Transverse colon (tissue), 4 donors: ENCODE results near the gene LHFPL3. TPM values are rescaled to one million over a fixed set of nuclear protein-coding genes. Genes with fewer than 3 reads are reported as not detected.

Experiments used
- DNase-seq: peaks from one replicate; pipeline ENCODE4 v3.0.0-alpha.2; 2019
- H3K27ac ChIP-seq, 4 donors: fragments of 200-600 bp; sonication (generic); 2 replicates each; pipeline ENCODE4 v1.5.1; 2016 to 2018; ENCODE audit warnings: inconsistent platforms in 4 of 4
- H3K27me3 ChIP-seq: fragments of 200-600 bp; sonication (generic); 2 replicates; pipeline ENCODE4 v1.5.1; 2017; ENCODE audit warnings: inconsistent platforms
- H3K36me3 ChIP-seq, 4 donors: fragments of 200-600 bp; sonication (generic); 2 replicates each; pipeline ENCODE4 v1.5.1; 2017 to 2019; ENCODE audit warnings: inconsistent platforms in 4 of 4
- H3K4me1 ChIP-seq, 4 donors: fragments of 200-600 bp; sonication (generic); 2 replicates each; pipeline ENCODE4 v1.5.1; 2017 to 2020; ENCODE audit warnings: inconsistent platforms in 4 of 4
- H3K4me3 ChIP-seq, 4 donors: fragments of 200-600 bp; sonication (generic); 1 replicate in 1 of 4; 2 replicates in 3 of 4; pipeline versions ENCODE4 v1.5.1 to v1.6.1; 2017 to 2019; ENCODE audit warnings: inconsistent platforms in 4 of 4
- H3K9me3 ChIP-seq, 2 donors: fragments of 200-600 bp; sonication (generic); 2 replicates each; pipeline ENCODE4 v1.5.1; 2017 to 2019; ENCODE audit warnings: inconsistent platforms in 2 of 2
- CTCF ChIP-seq, 5 experiments: fragments of 200-600 bp in 3 of 5; fragments of 450-650 bp in 2 of 5; sonication (generic) in 3 of 5; IDR thresholded peaks; 1 replicate in 2 of 5; 2 replicates in 3 of 5; pipeline ENCODE4 v1.5.1; 2016 to 2017; ENCODE audit warnings: antibody characterized with exemption in 5 of 5, inconsistent platforms in 3 of 5, mild to moderate bottlenecking in 2 of 5, moderate library complexity in 1 of 5
- EP300 ChIP-seq: sonication (generic); formaldehyde crosslinking; IDR thresholded peaks from one replicate; pipeline ENCODE4 v1.6.1; 2017; ENCODE audit warnings: antibody characterized with exemption, low read depth
- POLR2A ChIP-seq: fragments of 450-650 bp; IDR thresholded peaks from one replicate; pipeline ENCODE4 v1.6.1; 2016; ENCODE audit warnings: antibody characterized with exemption, mild to moderate bottlenecking, moderate library complexity
- POLR2AphosphoS5 ChIP-seq, 3 donors: sonication (generic); formaldehyde crosslinking; IDR thresholded peaks; one replicate each; pipeline ENCODE4 v1.6.1; 2016; ENCODE audit warnings: antibody characterized with exemption in 3 of 3
- WGBS, 2 donors: methylation state at CpG; one replicate each; pipeline ENCODE4 v1.1.5; 2018; ENCODE audit warnings: low coverage in 1 of 2; 5-methylcytosine and 5-hydroxymethylcytosine counted together
- in situ Hi-C, 4 donors: fragments of 200-750 bp; cut with MboI; loops; one replicate each; pipeline versions ENCODE4 v1.15.0 to v1.15.1; 2017; ENCODE audit warnings: low sequenced_read_pairs in 3 of 4, low pct_ligation_motif_present in 1 of 4, low pct_unique_long_range_greater_than_20kb in 1 of 4
- intact Hi-C: fragments of 100-400 bp; cut with DNase I; formaldehyde crosslinking; loops from one replicate; pipeline ENCODE4 v1.15.1; 2023; ENCODE audit warnings: low total_unique reads
- total RNA-seq, 4 donors: library from RNA; depleted of rRNA; stranded (reverse); fragments of >200 nt; gene quantifications; one replicate each; pipeline ENCODE4 v1.1.0, GENCODE V29; 2016

Gene LHFPL3
- total RNA-seq, 4 donors from 2014 or later: 0.27 to 0.80 (median 0.32) TPM; not detected in 1

GRCh38 chr7:104883718-104884452, 555.5 kb downstream of the LHFPL3 start:
- 15 to 23% methylated on average over 8 to 17 of the region's 17 CpGs for WGBS, 2 donors
- intact Hi-C loops: loop anchor here (5.0 kb wide), 1 partner anchor 33 kb away; no protein-coding TSS in a partner anchor
- peak; percentile 94 for DNase-seq
- Histone ChIP-seq H3K4me1 (peaks cover 0 to 21% (median 13%) of the 10 kb centered on the region in 4 donors), H3K4me3 (peak overlapping the region in 1 of 4 donors; percentile 33), H3K9me3 (peaks cover 0 to 5% of the 10 kb centered on the region in 2 donors), H3K27ac (peak overlapping the region; percentile 60 to 78 (median 68)), H3K27me3 (no peaks in the 10 kb centered on the region), H3K36me3 (no peaks in the 10 kb centered on the region)
- TF ChIP-seq CTCF (IDR thresholded peaks at IDR 0.05): peak; percentile 88 to 92 (median 92)
- TF ChIP-seq POLR2AphosphoS5 (IDR thresholded peaks at IDR 0.05): peak in 2 of 3 donors; percentile 11 to 62
- TF ChIP-seq POLR2A: no peak
- in situ Hi-C loops: loop anchor here in 1 of 4 donors (5.0 kb wide), 1 partner anchor 33 kb away; no protein-coding TSS in a partner anchor

GRCh38 chr7:104886651-104887050, 558.2 kb downstream of the LHFPL3 start:
- intact Hi-C loops: no loop called here
- Histone ChIP-seq H3K36me3 (no peaks in the 10 kb centered on the region), H3K4me1 (peaks cover 0 to 21% (median 13%) of the 10 kb centered on the region in 4 donors), H3K27me3 (no peaks in the 10 kb centered on the region), H3K4me3 (no peak overlapping the region), H3K27ac (no peak overlapping the region), H3K9me3 (no peaks in the 10 kb centered on the region)
- no peak for DNase-seq
- in situ Hi-C loops: no loop called here
- WGBS, 2 donors: 81 to 92% methylated on average over 3 to 4 of the region's 4 CpGs
- no peak for TF ChIP-seq POLR2A
- TF ChIP-seq POLR2AphosphoS5 (IDR thresholded peaks at IDR 0.05): no peak
- TF ChIP-seq EP300: no peak
- no peak for TF ChIP-seq CTCF (IDR thresholded peaks at IDR 0.05)

GRCh38 chr7:104890216-104890615, 561.8 kb downstream of the LHFPL3 start:
- no peak overlapping the region for H3K4me3 ChIP-seq
- intact Hi-C loops: no loop called here
- H3K9me3 ChIP-seq: no peaks in the 10 kb centered on the region
- 81% methylated on average over 5 of the region's 5 CpGs; no CpG with 5 or more reads in 1 of the 2 donors for WGBS, 2 donors
- H3K4me1 ChIP-seq: no peaks in the 10 kb centered on the region
- H3K27me3 ChIP-seq: no peaks in the 10 kb centered on the region
- in situ Hi-C loops: no loop called here
- H3K27ac ChIP-seq: no peak overlapping the region
- TF ChIP-seq EP300 (no peak), CTCF (IDR thresholded peaks at IDR 0.05) (no peak), POLR2AphosphoS5 (IDR thresholded peaks at IDR 0.05) (no peak), POLR2A (no peak)
- no peak for DNase-seq
- H3K36me3 ChIP-seq: no peaks in the 10 kb centered on the region

- no peak for DNase-seq
- intact Hi-C loops: no loop called here
- no peak overlapping the region for H3K4me3 ChIP-seq
- TF ChIP-seq POLR2AphosphoS5 (IDR thresholded peaks at IDR 0.05) (no peak), CTCF (IDR thresholded peaks at IDR 0.05) (no peak), POLR2A (no peak), EP300 (no peak)
- no peaks in the 10 kb centered on the region for H3K4me1 ChIP-seq
- in situ Hi-C loops: no loop called here
- H3K27me3 ChIP-seq: no peaks in the 10 kb centered on the region
- no peaks in the 10 kb centered on the region for H3K36me3 ChIP-seq
- H3K27ac ChIP-seq: no peak overlapping the region
- no peaks in the 10 kb centered on the region for H3K9me3 ChIP-seq
These were observed 563.5 kb downstream of the LHFPL3 start for GRCh38 chr7:104891949-104892348.
